HG03039 (cell line): ENCODE results near the gene ZNF277.

ENCODE experiments used
- ATAC-seq: cut with Tn5 transposase; IDR thresholded peaks from one replicate; pipeline ENCODE4 v1.9.1; 2021; ENCODE audit warnings: mild to moderate bottlenecking, moderate library complexity; ENCODE audit not compliant: unreplicated experiment

Gene ZNF277, protein sequence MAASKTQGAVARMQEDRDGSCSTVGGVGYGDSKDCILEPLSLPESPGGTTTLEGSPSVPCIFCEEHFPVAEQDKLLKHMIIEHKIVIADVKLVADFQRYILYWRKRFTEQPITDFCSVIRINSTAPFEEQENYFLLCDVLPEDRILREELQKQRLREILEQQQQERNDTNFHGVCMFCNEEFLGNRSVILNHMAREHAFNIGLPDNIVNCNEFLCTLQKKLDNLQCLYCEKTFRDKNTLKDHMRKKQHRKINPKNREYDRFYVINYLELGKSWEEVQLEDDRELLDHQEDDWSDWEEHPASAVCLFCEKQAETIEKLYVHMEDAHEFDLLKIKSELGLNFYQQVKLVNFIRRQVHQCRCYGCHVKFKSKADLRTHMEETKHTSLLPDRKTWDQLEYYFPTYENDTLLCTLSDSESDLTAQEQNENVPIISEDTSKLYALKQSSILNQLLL

DNA sequence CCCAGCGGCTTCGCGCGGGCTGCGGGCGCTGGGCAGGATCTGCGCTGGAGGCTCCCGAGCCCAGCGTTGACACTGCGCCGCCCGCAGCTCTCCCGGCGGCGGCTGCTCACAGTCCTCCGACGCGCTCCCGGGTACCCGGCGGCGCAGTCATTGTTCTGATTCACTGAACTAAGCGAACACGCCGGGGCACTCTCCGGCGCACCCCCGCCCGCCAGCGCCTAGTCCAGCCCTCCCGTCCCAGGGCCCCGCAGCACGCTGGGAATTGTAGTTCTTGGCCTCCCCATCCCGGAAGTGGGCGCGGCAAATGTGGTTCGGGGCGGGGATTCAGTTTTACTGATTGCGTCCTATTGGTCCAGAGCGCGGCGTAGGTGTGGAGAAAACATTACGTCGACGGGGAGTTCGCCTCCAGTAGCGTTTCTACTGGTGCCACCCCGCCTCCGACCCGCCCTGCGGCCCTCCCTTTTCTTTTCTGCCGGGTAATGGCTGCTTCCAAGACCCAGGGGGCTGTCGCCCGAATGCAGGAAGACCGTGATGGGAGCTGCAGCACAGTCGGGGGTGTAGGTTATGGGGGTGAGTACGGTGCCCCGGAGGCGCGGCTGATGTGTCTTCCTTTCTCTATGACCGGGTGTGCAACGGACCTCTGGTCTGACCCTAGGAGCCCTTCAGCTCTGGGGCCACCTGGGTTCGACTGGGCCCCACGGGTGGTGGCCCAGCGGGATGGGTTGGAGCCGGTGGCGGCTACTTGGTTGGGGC lies at the start of gene ZNF277, which contains the start of gene DOCK4:
TSS of gene ZNF277 (plus strand) at position 458 of the 753 bp plus-strand sequence. CDS start at position 480, 22 bp downstream.
TSS of gene DOCK4 (minus strand) at position 162 of the 753 bp plus-strand sequence. CDS start 261 bp downstream, outside the sequence.
- ATAC-seq, result peak; percentile 95

DNA sequence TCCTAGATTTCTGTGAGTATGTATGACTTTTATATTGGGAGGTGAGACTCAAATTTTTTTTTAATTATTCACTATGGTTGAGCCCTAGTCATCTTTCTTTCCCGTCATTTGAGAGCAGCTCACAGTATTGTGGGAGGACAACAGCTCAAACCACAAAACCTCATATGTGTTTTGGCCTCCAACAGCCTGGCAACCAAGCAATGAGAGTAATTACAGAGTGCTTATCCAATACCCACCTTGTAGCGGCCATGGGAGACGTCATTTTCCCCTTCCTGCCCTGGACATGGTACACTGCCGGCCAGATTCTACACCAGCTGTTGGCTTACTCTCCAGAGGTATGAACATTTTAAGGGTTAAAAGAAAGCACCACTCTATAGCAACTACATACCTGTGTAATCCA lies 49.4 kb upstream of the ZNF277 start:
- no peak for ATAC-seq

DNA sequence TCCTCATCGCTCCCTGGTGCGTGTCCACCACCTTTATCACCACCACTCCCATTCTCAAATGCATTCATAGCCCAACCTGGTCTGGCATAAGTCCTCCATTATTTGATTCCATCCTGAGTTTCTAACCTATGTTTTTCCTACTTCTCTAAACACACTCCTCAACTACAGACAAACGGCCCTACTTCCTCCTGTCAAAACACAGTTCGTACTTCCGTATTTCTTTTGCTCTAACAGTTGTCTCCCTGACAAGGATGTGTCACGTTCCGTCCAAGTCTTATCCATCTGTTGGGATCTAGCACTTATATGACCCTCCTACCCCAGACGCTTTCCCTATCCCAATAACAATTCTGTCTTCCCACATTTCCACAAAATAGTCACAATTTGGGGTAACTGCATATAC lies 47.1 kb upstream of the ZNF277 start:
- no peak for ATAC-seq

DNA sequence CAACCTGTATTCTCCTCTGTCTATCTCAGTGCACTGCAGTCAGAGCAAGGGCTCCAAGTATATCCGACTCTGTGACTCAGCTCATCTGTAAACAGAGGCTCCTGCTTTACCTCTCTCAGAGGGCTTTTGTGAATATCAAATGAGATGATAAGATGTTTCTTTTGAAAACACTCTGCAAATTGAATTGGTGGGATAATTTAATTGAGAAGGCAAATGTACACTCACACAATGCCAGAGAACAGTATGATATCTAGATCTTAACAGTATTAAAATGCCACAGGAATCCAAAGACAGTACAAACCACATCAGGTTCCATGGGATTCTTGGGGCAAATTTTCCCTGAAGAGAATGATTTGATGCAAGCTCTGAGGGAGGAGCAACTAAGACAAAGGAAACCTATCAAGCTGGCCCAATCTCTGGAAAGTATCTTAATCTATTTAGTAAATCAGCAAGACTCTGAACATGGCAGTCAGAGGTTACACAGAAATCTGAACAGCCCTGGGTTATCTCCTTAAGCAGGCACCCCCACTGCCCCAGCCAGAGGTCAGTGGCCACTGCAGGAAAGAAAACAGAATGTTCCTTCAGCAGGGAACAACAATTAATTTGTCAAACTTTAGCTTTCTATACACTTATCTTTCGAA lies 46.2 kb upstream of the ZNF277 start:
- no peak for ATAC-seq

DNA sequence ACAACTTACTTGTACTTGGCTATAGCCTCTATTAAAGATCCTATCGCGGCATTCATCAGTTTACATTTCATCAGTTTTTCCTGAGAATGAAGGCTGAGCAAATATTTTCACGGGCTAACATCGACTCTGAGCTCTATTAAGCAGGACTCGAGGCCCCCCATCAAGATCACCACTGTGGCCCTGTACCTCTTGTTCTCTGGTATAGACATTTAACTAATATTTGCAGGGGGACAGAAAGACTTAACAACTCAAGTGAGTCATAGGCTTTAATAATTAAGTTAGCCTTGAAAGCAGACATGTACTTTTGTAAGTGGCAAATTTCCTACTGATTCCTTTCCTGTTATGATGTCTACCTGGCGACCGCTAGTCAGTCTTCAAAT lies 45.7 kb upstream of the ZNF277 start:
- ATAC-seq, result no peak

DNA sequence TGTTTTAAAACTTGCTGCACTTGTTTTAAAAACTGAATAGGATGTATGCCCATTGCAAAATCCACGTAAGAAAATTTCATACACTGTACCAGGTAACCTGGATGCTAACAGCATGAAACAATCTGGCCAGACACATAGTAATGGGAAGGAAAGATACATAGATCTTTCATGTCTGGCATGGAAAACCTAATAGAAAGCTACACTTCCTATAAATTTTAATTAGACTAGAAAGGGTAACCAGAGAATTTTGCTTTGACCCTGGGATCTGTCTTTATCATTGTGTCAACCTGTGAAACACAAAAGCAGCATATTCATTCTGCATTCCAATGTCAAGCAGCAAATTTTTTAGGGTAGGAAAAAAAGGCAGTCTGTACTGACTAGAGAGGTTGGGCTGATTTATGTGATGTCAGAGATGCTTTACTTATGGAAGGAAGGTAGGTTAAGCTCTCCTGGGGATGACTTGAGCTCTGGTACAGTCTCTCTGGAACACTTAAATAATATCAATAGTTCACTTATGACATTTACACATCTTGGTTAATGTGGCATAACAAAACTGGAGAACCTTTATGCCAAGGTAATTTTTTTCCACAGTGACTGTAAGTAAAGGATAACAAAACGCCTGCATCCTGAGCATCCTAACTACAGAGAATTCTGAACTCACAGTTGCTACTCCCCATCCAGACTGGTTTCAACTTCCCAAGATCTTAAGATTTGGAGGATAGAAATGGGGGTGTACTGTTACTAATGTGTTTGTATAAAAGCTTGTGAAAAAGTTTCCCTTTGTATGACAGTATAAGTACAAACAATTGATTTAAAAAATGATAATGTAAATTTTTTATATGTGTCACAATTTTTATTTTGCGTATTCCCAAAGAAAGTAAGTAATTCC lies 45.0 kb upstream of the ZNF277 start:
- no peak for ATAC-seq

DNA sequence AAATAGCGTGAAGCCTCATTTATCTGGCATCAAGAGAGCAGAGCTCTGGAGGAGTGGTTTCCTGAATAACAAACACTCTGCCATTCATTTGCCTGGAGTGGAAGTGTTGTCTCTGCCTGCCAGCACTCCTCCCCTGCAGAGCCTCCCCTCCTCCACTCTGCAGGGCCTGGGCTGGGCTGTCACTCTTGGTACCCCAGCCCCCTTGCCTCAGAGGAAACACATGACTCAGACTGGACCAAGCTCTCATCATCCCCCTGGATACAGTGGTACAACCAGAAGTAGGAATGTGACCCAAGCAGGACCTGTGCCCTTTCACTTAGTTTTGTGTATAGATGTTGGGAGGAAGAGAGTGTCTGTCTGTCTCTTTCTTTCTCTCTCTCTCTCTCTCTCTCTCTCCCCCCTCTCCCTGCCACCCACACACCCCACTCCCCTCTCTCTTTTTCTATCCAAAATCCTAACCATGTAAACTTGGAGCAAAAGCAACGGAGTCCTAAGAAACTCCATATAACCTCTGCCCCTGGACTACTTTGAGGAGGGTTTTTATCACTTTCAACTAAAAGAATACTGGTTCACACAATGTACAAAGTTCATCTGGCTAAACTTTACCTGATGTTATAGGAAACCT lies 44.2 kb upstream of the ZNF277 start:
- no peak for ATAC-seq

DNA sequence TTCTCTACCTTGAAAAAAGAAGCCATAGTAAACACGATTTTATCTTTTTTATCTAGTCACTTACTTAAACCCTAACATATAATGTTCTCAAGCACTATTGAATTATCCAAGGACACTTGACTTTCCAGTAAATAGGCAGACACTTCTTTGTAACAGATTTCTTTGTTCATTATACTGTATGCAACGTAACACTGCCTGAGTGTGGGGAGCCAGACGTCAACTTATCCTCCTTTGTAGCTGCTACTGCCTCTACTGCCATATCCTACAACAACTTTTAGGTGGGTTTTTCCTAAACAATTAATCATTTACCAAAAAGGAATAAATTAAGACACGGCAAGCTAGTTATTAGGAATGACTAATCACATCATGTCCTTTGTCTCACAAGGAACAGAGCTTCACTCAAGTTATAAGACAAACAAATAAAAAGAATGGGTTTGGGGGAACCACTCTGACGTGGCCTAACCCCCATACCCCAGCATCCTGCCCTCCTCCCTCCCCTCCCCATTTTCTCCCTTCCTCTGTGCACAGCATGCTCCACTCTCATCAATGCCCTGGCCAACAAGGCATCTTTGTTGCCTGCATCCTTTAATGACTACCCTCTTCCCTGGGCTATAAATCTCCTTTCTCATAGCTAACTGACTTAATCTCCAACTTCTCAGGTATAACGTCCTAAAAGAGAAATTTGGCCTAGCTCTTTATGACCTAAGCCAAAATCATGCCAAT lies 43.5 kb upstream of the ZNF277 start:
- ATAC-seq, result no peak

DNA sequence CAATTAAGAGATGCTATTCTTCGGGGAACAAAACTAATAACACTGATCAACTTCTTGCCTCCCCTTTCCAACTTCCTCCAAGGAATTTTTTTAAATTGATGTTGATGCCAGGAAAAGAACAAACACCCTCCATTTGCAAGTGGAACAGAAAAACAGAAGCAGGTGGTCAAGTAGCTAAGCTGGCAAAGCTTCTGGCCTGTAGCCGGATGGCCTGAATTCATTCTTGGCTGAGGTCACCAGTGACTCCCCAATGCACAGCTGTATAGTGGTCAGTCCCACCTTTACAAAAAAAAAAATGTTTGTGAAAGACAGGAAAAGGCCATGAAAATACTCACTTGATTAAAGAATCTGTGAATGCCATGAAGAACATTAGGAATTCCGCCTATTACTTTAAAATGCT lies 39.3 kb upstream of the ZNF277 start:
- ATAC-seq, result no peak

DNA sequence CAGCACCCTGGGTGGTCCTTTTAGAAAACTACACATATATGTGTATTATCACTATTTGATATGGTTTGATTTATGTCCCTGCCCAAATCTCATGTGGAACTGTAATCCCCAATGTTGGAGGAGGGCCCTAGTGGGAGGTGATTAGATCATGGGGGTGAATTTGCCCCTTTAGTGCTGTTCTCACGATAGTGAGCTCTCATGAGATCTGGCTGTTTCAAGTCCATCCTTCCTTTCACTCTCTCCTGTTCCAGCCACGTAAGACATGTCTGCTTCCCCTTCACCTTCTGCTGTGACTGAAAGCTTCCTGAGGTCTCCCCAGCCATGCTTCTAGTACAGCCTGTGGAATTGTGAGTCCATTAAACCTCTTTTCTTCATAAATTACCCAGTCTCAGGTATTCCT lies 37.6 kb upstream of the ZNF277 start:
- no peak for ATAC-seq

DNA sequence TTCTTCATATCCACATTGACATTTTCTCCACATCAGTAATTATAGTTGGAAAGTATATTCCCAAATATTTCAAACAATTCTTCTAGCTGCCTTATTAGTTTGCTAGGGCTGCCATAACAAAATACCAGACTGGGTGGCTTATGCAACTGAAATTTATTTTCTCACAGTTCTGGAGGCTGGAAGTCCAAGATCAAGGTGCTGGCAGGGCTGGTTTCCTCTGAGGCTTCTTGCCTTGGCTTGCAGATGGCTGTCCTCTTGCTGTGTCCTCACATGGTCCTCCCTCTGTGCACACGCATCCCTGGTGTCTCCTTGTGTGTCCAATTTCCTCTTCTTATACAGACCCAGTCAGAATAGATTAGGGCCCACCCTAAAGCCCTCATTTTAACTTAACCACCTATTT lies 34.8 kb upstream of the ZNF277 start:
- ATAC-seq, result no peak

DNA sequence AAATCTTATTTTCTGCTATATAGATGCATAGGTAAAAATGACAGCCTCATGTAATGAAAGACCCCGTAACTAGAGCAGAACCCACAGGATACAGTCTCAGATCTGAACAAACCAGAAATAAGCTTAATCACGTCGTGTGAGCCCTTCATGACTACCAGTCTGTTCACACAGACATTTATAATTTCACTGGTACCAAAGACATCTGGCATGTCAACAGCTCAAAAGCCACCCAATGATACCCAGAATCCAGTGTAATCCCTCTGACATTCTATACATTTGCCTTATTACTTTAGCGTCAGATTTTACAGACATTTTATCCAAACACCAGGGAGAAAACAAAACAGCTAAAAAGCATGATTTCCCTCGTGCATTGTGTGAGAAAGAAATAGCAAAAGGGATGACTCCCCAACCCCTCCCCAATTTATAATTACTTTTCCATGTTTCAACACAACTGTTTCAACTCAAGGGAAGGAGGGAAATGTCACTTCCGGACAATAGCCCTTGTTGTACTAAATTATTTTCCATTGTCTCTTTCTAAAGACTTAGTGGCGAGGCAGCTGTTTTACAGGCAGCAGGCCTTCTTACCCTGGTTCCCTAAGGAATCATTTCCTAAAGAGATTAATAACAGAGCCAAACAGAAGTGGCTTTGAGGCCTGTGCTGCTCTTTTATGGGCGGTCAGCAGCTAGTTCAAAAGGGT lies 33.5 kb upstream of the ZNF277 start:
- ATAC-seq, result no peak

DNA sequence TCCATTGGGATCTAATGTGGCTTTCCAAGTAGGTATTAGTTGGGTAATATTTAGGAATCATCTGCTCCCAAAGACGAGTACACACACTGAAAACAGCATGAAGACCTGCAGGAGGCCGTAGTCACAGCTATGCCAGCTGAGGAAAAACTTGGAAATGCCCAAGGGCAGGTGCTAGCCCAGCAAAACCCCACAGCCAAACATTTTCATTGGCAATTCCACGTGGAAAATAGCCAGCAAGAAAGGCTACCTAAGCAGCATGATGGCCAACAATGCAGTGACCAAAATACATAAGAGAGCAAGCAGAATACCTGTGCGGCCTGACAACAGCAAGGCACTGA lies 33.0 kb upstream of the ZNF277 start:
- ATAC-seq, result no peak

DNA sequence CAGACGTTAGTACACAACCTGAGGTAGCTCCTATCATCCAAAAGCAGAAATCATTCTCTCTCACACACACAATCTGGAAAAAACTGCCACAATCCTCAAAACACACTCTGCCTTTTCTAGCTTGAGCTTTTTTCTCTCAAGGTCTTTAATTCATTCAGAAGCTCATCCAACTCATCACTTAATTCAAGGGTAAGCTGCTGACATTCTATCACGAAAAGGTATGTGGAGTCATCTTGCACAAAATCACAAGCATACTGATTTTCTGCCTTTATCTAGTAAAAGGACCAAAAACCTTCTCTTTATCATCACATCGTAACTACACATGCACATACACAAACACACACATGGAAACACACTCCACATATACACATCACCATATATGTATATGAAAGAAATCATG lies 32.3 kb upstream of the ZNF277 start:
- no peak for ATAC-seq

DNA sequence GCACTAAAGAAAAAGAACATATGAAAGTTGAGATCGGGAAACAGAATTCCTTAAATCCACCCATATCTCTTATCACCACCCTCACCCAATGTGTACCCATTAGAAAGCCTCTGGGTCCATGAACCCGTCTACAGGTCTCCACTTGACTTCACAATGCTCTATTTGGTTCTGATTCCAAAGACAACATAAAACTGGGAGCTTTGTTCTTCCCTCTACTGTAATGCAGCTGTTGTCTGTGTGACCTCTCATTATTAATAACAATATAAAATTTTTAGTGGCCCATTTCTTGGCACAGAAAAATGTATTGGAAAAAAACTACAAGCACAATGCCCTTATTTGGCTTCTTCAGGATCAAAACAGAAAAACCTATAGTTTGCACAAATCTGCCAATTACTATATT lies 30.3 kb upstream of the ZNF277 start:
- no peak for ATAC-seq

DNA sequence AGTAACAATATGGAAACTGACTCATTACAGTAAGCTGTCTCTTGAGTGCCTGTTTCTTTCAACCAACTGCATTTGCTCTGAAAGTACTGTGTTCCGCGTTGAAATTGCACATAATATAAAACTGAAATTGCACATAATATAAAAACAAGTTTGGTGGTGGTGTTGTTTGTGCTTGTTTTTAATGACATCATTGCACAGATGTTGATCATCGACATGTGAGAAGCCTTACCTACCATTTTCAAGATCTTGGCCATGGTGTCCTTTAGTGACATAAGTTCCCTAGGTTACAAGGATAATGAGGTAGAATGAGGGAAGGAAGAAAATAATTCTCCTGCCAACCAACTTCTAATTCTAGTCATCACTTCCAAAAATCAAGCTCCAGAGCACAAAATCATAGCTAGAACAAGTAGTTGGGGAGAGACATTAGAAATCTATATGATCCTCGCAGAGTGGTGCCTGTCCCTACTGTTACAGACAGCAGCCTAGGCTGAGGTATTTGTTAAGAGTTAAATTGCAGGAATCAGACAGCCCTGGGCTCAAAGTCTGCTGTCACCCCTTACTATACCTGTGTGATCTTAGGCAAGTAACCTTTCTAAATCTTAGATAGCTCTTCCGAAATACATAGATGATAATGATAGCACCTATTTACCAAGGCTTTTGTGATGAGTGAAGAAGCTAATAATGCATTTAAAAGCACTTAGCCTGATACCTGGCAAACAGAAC lies 29.6 kb upstream of the ZNF277 start:
- ATAC-seq, result no peak

DNA sequence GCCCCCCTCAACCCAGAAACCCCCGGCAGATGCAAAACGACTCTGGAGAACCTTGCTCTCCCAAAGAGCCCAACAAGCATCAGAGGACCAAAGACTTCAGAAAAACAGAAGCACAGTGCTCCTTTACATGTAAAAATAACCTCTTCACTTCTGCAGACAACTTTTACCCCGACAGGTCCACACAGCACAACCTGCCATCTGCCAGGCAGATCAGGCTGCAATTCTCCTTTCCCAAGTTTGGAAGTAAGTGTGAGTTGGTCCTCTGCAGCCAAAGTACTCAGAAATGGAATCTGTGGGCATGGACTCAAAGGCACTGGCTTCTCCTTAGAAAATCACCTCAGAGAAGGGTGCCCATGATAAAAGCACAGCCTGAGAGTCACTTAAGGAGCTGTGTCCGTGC lies 26.3 kb upstream of the ZNF277 start:
- no peak for ATAC-seq

DNA sequence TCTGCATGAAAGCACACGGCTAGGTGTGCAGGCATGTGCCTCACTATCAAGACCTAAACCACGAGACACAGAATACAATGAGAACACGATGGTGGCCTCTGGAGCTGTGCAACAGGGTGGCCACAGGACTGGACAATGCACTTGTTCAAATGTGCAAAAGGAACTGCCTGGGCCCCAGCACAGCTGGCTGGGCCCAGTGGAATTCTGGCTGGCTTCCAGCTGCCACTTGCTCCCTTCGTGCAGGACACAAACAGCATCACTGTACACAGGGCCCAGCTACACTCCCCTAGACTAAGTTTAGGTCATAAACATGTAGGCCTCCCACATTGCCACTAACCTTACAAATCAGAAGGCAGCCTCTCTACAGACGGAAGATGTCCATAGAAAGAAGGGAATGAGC lies 23.7 kb upstream of the ZNF277 start:
- ATAC-seq, result no peak
